Spinal cord (tissue), 10 donors: ENCODE measurements around the gene RFX7. TPM values are rescaled to one million over a fixed set of nuclear protein-coding genes. Genes with fewer than 3 reads are reported as not detected.

Experiments used
- DNase-seq, 6 donors: peaks; one replicate each; pipeline versions ENCODE4 v3.0.0 to v3.0.0-alpha.2; 2013 to 2015; ENCODE audit warnings: low spot score in 6 of 6, low read depth in 4 of 6
- H3K27ac ChIP-seq: one replicate; pipeline ENCODE4 v1.5.1; 2013; ENCODE audit warnings: low read depth, low read length, control low read depth
- H3K27me3 ChIP-seq: one replicate; pipeline ENCODE4 v1.6.1; 2013; ENCODE audit warnings: low read length; ENCODE audit not compliant: control insufficient read depth, insufficient read depth
- H3K36me3 ChIP-seq: one replicate; pipeline ENCODE4 v1.6.1; 2013; ENCODE audit warnings: low read length; ENCODE audit not compliant: control insufficient read depth, insufficient read depth
- H3K4me1 ChIP-seq: one replicate; pipeline ENCODE4 v1.6.1; 2013; ENCODE audit warnings: low read length; ENCODE audit not compliant: control insufficient read depth, insufficient read depth
- H3K4me3 ChIP-seq: one replicate; pipeline ENCODE4 v1.5.1; 2013; ENCODE audit warnings: low read depth, low read length, control low read depth
- H3K9me3 ChIP-seq: one replicate; pipeline ENCODE4 v1.6.1; 2013; ENCODE audit warnings: low read length; ENCODE audit not compliant: control insufficient read depth, insufficient read depth
- WGBS: methylation state at CpG from one replicate; pipeline ENCODE4 v1.1.5; 2013; ENCODE audit warnings: missing lambda C conversion rate; ENCODE audit not compliant: insufficient coverage; 5-methylcytosine and 5-hydroxymethylcytosine counted together
- polyA plus RNA-seq, 2 donors: library from polyadenylated mRNA; unstranded; fragments of 120-200 nt; gene quantifications; one replicate each; pipeline ENCODE4 v1.2.1, GENCODE V29; 2013; ENCODE audit not compliant: insufficient read length in 2 of 2
- total RNA-seq, 2 donors: library from RNA; depleted of rRNA in 1 of 2; stranded (reverse); fragments of 120-200 nt in 1 of 2; fragments of >200 nt in 1 of 2; gene quantifications; one replicate each; pipeline versions ENCODE4 v1.2.3 to v1.2.4, GENCODE V29; 2013 to 2014
- donor health status: healthy.

RFX7 gene
- total and polyA plus RNA-seq, 4 donors: 15.0 to 27.5 (median 20.0) TPM

DNA sequence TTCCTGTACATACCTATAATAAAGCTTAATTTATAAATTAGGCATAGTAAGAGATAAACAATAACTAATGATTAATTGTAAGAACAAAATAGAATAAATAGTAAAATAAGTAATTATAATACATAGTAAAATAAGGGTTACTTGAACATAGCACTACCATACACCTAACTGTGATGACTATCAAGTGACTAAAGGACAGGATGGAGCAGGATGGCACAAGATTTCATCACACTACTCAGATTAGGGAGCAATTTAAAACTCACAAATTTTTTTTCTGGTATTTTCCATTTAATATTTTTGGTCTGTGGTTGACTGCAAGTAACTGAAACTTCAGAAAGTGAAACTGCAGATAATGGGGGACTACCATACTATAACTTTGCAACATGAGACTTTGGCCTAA is 14.8 kb downstream of the RFX7 start:
- no peak overlapping the region for H3K4me3 ChIP-seq
- peaks cover 16% of the 10 kb centered on the region for H3K9me3 ChIP-seq

DNA sequence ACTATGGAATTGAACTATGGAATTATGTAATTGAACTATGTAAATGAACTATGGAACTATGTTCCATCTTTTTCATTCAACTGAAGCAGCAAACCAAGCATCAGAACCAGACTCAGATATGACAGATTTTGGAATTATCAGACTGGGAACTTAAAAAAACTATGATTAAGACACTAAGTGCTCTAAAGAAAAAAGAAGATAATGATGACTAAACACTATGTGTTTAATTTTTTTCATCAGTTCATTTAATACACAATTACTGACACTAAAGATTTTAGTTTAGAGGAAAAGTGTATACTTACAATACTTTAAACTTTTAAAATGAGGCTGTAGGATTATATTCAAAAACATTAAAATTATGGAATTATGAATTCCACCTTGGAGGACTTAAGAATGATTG is 15.3 kb downstream of the RFX7 start:
- Histone ChIP-seq H3K4me1 (no peaks in the 10 kb centered on the region), H3K27ac (no peak overlapping the region), H3K36me3 (no peaks in the 10 kb centered on the region), H3K9me3 (peaks cover 17% of the 10 kb centered on the region), H3K4me3 (no peak overlapping the region), H3K27me3 (no peaks in the 10 kb centered on the region)
- DNase-seq: no peak

More for the DNA sequence above, 14.8 kb downstream of the RFX7 start:
- Histone ChIP-seq H3K36me3 (no peaks in the 10 kb centered on the region), H3K27me3 (no peaks in the 10 kb centered on the region), H3K4me1 (no peaks in the 10 kb centered on the region), H3K27ac (no peak overlapping the region)
- DNase-seq: no peak

GRCh38 chr15:56227780-56228179 is 15.9 kb downstream of the RFX7 start:
- no peaks in the 10 kb centered on the region for H3K36me3 ChIP-seq

GRCh38 chr15:56227306-56227705 is 16.4 kb downstream of the RFX7 start:
- Histone ChIP-seq H3K9me3 (peaks cover 24% of the 10 kb centered on the region), H3K4me1 (no peaks in the 10 kb centered on the region), H3K4me3 (no peak overlapping the region), H3K27ac (no peak overlapping the region), H3K27me3 (no peaks in the 10 kb centered on the region), H3K36me3 (no peaks in the 10 kb centered on the region)
- DNase-seq: no peak
- no CpG with 5 or more reads among the region's 3 CpGs for WGBS

More at GRCh38 chr15:56227780-56228179, 15.9 kb downstream of the RFX7 start:
- H3K9me3 ChIP-seq: peaks cover 21% of the 10 kb centered on the region
- WGBS: no CpG with 5 or more reads among the region's 2 CpGs
- no peak overlapping the region for H3K27ac ChIP-seq
- DNase-seq: no peak
- H3K4me1 ChIP-seq: no peaks in the 10 kb centered on the region
- no peaks in the 10 kb centered on the region for H3K27me3 ChIP-seq
- no peak overlapping the region for H3K4me3 ChIP-seq

DNA sequence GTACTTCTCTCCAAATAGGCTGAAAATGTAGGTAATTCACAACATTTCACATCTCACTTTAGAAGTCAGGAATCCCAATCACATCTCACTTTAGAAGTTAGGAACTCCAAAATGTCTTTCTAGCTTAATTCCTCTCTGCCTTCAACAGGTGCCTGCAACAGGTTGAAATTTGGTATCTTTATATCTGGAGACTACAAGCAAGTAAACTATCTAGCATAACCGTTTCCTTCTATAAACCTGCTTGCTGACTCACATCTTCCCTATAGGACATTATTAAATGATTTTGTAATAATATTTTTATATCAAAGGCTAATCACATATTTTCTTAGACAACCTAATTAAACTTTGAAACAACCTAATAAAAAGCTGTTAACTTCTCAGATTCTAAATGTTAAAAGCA is 18.2 kb downstream of the RFX7 start:
- no CpG with 5 or more reads among the region's 1 CpG for WGBS
- Histone ChIP-seq H3K27me3 (no peaks in the 10 kb centered on the region), H3K27ac (no peak overlapping the region), H3K4me1 (no peaks in the 10 kb centered on the region), H3K36me3 (no peaks in the 10 kb centered on the region), H3K9me3 (peaks cover 24% of the 10 kb centered on the region), H3K4me3 (no peak overlapping the region)
- no peak for DNase-seq

- H3K36me3 ChIP-seq: no peaks in the 10 kb centered on the region
- no peaks in the 10 kb centered on the region for H3K27me3 ChIP-seq
- WGBS: 100% methylated on average over 1 of the region's 3 CpGs
- H3K4me3 ChIP-seq: no peak overlapping the region
- no peak for DNase-seq
- no peak overlapping the region for H3K27ac ChIP-seq
- H3K4me1 ChIP-seq: no peaks in the 10 kb centered on the region
- peaks cover 19% of the 10 kb centered on the region for H3K9me3 ChIP-seq
Measured at GRCh38 chr15:56222302-56222701, 21.4 kb downstream of the RFX7 start.

GRCh38 chr15:56217341-56217740 is 26.3 kb downstream of the RFX7 start:
- Histone ChIP-seq H3K4me1 (no peaks in the 10 kb centered on the region), H3K9me3 (peaks cover 19% of the 10 kb centered on the region), H3K27ac (no peak overlapping the region), H3K4me3 (no peak overlapping the region), H3K27me3 (no peaks in the 10 kb centered on the region), H3K36me3 (no peaks in the 10 kb centered on the region)
- no peak for DNase-seq

DNA sequence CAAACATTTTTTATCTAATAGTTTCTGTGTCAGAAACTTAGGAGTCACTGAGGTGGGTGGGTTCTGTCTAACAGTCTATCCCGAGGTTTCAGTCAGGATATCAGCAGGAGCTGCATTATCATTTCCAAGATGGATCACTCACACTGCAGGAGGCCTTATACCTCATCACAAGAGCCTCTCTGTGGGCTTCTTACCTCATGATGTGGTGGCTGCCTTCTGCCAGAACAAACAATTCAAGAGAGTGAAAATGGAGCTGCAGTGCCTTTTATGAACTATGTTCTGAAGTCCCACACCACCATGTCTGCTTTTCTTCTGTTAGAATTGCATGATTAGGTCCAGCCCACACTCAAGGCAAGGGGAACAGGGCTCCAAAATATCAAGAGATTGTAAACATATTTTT is 27.9 kb downstream of the RFX7 start:
- peaks cover 21% of the 10 kb centered on the region for H3K9me3 ChIP-seq
- no CpG with 5 or more reads among the region's 1 CpG for WGBS
- no peaks in the 10 kb centered on the region for H3K4me1 ChIP-seq
- no peaks in the 10 kb centered on the region for H3K36me3 ChIP-seq
- H3K27me3 ChIP-seq: no peaks in the 10 kb centered on the region
- no peak overlapping the region for H3K4me3 ChIP-seq
- no peak overlapping the region for H3K27ac ChIP-seq
- no peak for DNase-seq

- Histone ChIP-seq H3K27ac (no peak overlapping the region), H3K4me1 (no peaks in the 10 kb centered on the region), H3K27me3 (no peaks in the 10 kb centered on the region), H3K36me3 (no peaks in the 10 kb centered on the region), H3K9me3 (peaks cover 18% of the 10 kb centered on the region), H3K4me3 (no peak overlapping the region)
- no CpG with 5 or more reads among the region's 4 CpGs for WGBS
- no peak for DNase-seq
Measured at GRCh38 chr15:56211960-56212550, 31.6 kb downstream of the RFX7 start.

- Histone ChIP-seq H3K4me1 (no peaks in the 10 kb centered on the region), H3K36me3 (no peaks in the 10 kb centered on the region), H3K9me3 (peaks cover 18% of the 10 kb centered on the region), H3K4me3 (no peak overlapping the region), H3K27ac (no peak overlapping the region), H3K27me3 (no peaks in the 10 kb centered on the region)
- DNase-seq: no peak
Measured at GRCh38 chr15:56211064-56211463, 32.6 kb downstream of the RFX7 start.
